Measurements from ENCODE around the gene ITGA8. TPM values are rescaled to one million over a fixed set of nuclear protein-coding genes. Genes with fewer than 3 reads are reported as not detected.
"Not testable (repeated sequence)": the region's sequence is repeated elsewhere in the genome, so short reads cannot be mapped to it uniquely, and the experiment has no call there.

The ITGA8 gene
- total RNA-seq, 2 experiments from 2014 or later: not detected

GRCh38 chr10:15542817-15543216, 176.9 kb downstream of the ITGA8 start:
- no peaks in the 10 kb centered on the region for H3K9me3 Mint-ChIP-seq
- POLR2A ChIA-PET: no interaction called here

GRCh38 chr10:15541376-15541775, 178.3 kb downstream of the ITGA8 start:
- Mint-ChIP-seq H3K27me3 (no peaks in the 10 kb centered on the region), H3K36me3 (ENCODE audit: low read depth) (no peaks in the 10 kb centered on the region), H3K27ac (no peak overlapping the region), H3K4me3 (no peak overlapping the region), H3K4me1 (no peaks in the 10 kb centered on the region), H3K9me3 (no peaks in the 10 kb centered on the region)
- ChIA-PET POLR2A (no interaction called here), CTCF (no interaction called here)
- DNase-seq: no peak

More at GRCh38 chr10:15542817-15543216, 176.9 kb downstream of the ITGA8 start:
- Mint-ChIP-seq H3K4me3 (no peak overlapping the region), H3K27ac (no peak overlapping the region), H3K4me1 (no peaks in the 10 kb centered on the region), H3K27me3 (no peaks in the 10 kb centered on the region), H3K36me3 (ENCODE audit: low read depth) (no peaks in the 10 kb centered on the region)
- CTCF ChIA-PET: no interaction called here
- DNase-seq: no peak

- no peaks in the 10 kb centered on the region for H3K4me1 Mint-ChIP-seq
- H3K27ac Mint-ChIP-seq: no peak overlapping the region
- ChIA-PET CTCF (no interaction called here), POLR2A (no interaction called here)
- H3K36me3 Mint-ChIP-seq (ENCODE audit: low read depth): no peaks in the 10 kb centered on the region
- H3K27me3 Mint-ChIP-seq: no peaks in the 10 kb centered on the region
- H3K4me3 Mint-ChIP-seq: no peak overlapping the region
- no peak for DNase-seq
- no peaks in the 10 kb centered on the region for H3K9me3 Mint-ChIP-seq
Measured at GRCh38 chr10:15540727-15541126, 179.0 kb downstream of the ITGA8 start.

- Mint-ChIP-seq H3K36me3 (ENCODE audit: low read depth) (no peaks in the 10 kb centered on the region), H3K27ac (no peak overlapping the region), H3K27me3 (no peaks in the 10 kb centered on the region), H3K4me1 (no peaks in the 10 kb centered on the region), H3K4me3 (no peak overlapping the region), H3K9me3 (no peaks in the 10 kb centered on the region)
- DNase-seq: no peak
- POLR2A ChIA-PET: no interaction called here
- CTCF ChIA-PET: interaction anchor here (0.7 kb wide), 1 partner anchor 113 kb away, joined by 4 read pairs; no protein-coding TSS in a partner anchor
Measured at GRCh38 chr10:15539262-15539661, 180.5 kb downstream of the ITGA8 start.

- DNase-seq; CTCF ChIA-PET; POLR2A ChIA-PET; H3K27ac Mint-ChIP-seq; H3K4me1 Mint-ChIP-seq; H3K36me3 Mint-ChIP-seq (ENCODE audit: low read depth); H3K4me3 Mint-ChIP-seq; H3K27me3 Mint-ChIP-seq; H3K9me3 Mint-ChIP-seq: not testable (repeated sequence)
Measured at GRCh38 chr10:15534928-15535538, 184.7 kb downstream of the ITGA8 start.

GRCh38 chr10:15531927-15532722, 187.6 kb downstream of the ITGA8 start:
- POLR2A ChIA-PET: no interaction called here
- Mint-ChIP-seq H3K27ac (no peak overlapping the region), H3K4me3 (no peak overlapping the region)

GRCh38 chr10:15528859-15529239, 190.9 kb downstream of the ITGA8 start:
- ChIA-PET CTCF (no interaction called here), POLR2A (no interaction called here)
- Mint-ChIP-seq H3K9me3 (no peaks in the 10 kb centered on the region), H3K36me3 (ENCODE audit: low read depth) (no peaks in the 10 kb centered on the region), H3K27me3 (peaks cover 3% of the 10 kb centered on the region), H3K4me1 (no peaks in the 10 kb centered on the region), H3K27ac (no peak overlapping the region), H3K4me3 (no peak overlapping the region)
- no peak for DNase-seq

More at GRCh38 chr10:15531927-15532722, 187.6 kb downstream of the ITGA8 start:
- CTCF ChIA-PET: interaction anchor here (0.7 kb wide), 1 partner anchor 35 kb away, joined by 5 read pairs; no protein-coding TSS in a partner anchor
- no peak for DNase-seq
- Mint-ChIP-seq H3K36me3 (ENCODE audit: low read depth) (no peaks in the 10 kb centered on the region), H3K9me3 (no peaks in the 10 kb centered on the region), H3K4me1 (no peaks in the 10 kb centered on the region), H3K27me3 (peaks cover 3% of the 10 kb centered on the region)

GRCh38 chr10:15526754-15527153, 193.0 kb downstream of the ITGA8 start:
- DNase-seq: no peak
- Mint-ChIP-seq H3K27ac (no peak overlapping the region), H3K36me3 (ENCODE audit: low read depth) (no peaks in the 10 kb centered on the region), H3K9me3 (no peaks in the 10 kb centered on the region), H3K27me3 (peaks cover 5% of the 10 kb centered on the region), H3K4me3 (no peak overlapping the region), H3K4me1 (no peaks in the 10 kb centered on the region)
- CTCF ChIA-PET: no interaction called here
- POLR2A ChIA-PET: no interaction called here

- H3K27me3 Mint-ChIP-seq: peaks cover 11% of the 10 kb centered on the region
- no peak overlapping the region for H3K4me3 Mint-ChIP-seq
- DNase-seq: no peak
- POLR2A ChIA-PET: no interaction called here
- H3K36me3 Mint-ChIP-seq (ENCODE audit: low read depth): no peaks in the 10 kb centered on the region
- CTCF ChIA-PET: no interaction called here
- no peak overlapping the region for H3K27ac Mint-ChIP-seq
- H3K4me1 Mint-ChIP-seq: no peaks in the 10 kb centered on the region
- H3K9me3 Mint-ChIP-seq: no peaks in the 10 kb centered on the region
Measured at GRCh38 chr10:15521328-15521903, 198.3 kb downstream of the ITGA8 start.

GRCh38 chr10:15518250-15518649, 201.5 kb downstream of the ITGA8 start:
- ChIA-PET POLR2A (no interaction called here), CTCF (interaction anchor here (0.5 kb wide), 1 partner anchor 10 kb away, joined by 3 read pairs; no protein-coding TSS in a partner anchor)
- H3K4me1 Mint-ChIP-seq: no peaks in the 10 kb centered on the region
- H3K27me3 Mint-ChIP-seq: peaks cover 11% of the 10 kb centered on the region
- no peak overlapping the region for H3K27ac Mint-ChIP-seq
- H3K36me3 Mint-ChIP-seq (ENCODE audit: low read depth): no peaks in the 10 kb centered on the region
- no peak for DNase-seq
- H3K4me3 Mint-ChIP-seq: no peak overlapping the region
- H3K9me3 Mint-ChIP-seq: no peaks in the 10 kb centered on the region

- no peak overlapping the region for H3K4me3 Mint-ChIP-seq
- H3K36me3 Mint-ChIP-seq (ENCODE audit: low read depth): no peaks in the 10 kb centered on the region
- H3K4me1 Mint-ChIP-seq: no peaks in the 10 kb centered on the region
- H3K9me3 Mint-ChIP-seq: no peaks in the 10 kb centered on the region
- no peak for DNase-seq
- ChIA-PET POLR2A (no interaction called here), CTCF (no interaction called here)
- H3K27ac Mint-ChIP-seq: no peak overlapping the region
- peaks cover 11% of the 10 kb centered on the region for H3K27me3 Mint-ChIP-seq
Measured at GRCh38 chr10:15516256-15517085, 203.3 kb downstream of the ITGA8 start.

- CTCF ChIA-PET: no interaction called here
- Mint-ChIP-seq H3K4me3 (no peak overlapping the region), H3K36me3 (ENCODE audit: low read depth) (no peaks in the 10 kb centered on the region), H3K27ac (no peak overlapping the region), H3K4me1 (no peaks in the 10 kb centered on the region), H3K27me3 (peaks cover 8% of the 10 kb centered on the region), H3K9me3 (no peaks in the 10 kb centered on the region)
- POLR2A ChIA-PET: interaction anchor here (0.9 to 1.1 kb wide), 2 partner anchors 11 to 49 kb away, joined by 3 read pairs; no protein-coding TSS in a partner anchor
- DNase-seq: no peak
Measured at GRCh38 chr10:15515202-15515601, 204.5 kb downstream of the ITGA8 start.

- Mint-ChIP-seq H3K27me3 (peaks cover 4% of the 10 kb centered on the region), H3K27ac (no peak overlapping the region), H3K4me3 (no peak overlapping the region), H3K9me3 (no peaks in the 10 kb centered on the region), H3K36me3 (ENCODE audit: low read depth) (no peaks in the 10 kb centered on the region), H3K4me1 (no peaks in the 10 kb centered on the region)
- POLR2A ChIA-PET: no interaction called here
- no peak for DNase-seq
- CTCF ChIA-PET: no interaction called here
Measured at GRCh38 chr10:15510963-15511362, 208.8 kb downstream of the ITGA8 start.

All from activated CD4-positive, alpha-beta memory T cell treated with anti-CD3 and anti-CD28 coated beads, Interleukin-2, amount 10 ng/mL, durations not matched to agents 7 days and 5 days (primary cell).